NB4 (cell line): ENCODE results near the gene CNPPD1.

Experiments
- DNase-seq: peaks from one replicate; pipeline ENCODE4 v3.0.0; 2010; ENCODE audit warnings: low read depth
- H3K4me3 ChIP-seq: one replicate; pipeline ENCODE4 v1.5.1; 2011; ENCODE audit warnings: mild to moderate bottlenecking, low read depth, low read length, moderate library complexity
- MAX ChIP-seq: IDR thresholded peaks from 2 replicates; pipeline ENCODE4 v1.6.1; 2011; ENCODE audit warnings: low read depth, low read length
- MYC ChIP-seq: IDR thresholded peaks from 2 replicates; pipeline ENCODE4 v1.6.1; 2011; ENCODE audit warnings: low read depth, low read length
- POLR2A ChIP-seq: IDR thresholded peaks from 2 replicates; pipeline ENCODE4 v1.6.1; 2011; ENCODE audit warnings: mild to moderate bottlenecking; ENCODE audit not compliant: insufficient read length; ENCODE audit errors: extremely low read depth
- TF ChIP-seq, protein P1 (sequence below): IDR thresholded peaks from one replicate; pipeline ENCODE4 v1.5.1; 2012; ENCODE audit warnings: low read depth, low read length

CNPPD1 gene

DNA sequence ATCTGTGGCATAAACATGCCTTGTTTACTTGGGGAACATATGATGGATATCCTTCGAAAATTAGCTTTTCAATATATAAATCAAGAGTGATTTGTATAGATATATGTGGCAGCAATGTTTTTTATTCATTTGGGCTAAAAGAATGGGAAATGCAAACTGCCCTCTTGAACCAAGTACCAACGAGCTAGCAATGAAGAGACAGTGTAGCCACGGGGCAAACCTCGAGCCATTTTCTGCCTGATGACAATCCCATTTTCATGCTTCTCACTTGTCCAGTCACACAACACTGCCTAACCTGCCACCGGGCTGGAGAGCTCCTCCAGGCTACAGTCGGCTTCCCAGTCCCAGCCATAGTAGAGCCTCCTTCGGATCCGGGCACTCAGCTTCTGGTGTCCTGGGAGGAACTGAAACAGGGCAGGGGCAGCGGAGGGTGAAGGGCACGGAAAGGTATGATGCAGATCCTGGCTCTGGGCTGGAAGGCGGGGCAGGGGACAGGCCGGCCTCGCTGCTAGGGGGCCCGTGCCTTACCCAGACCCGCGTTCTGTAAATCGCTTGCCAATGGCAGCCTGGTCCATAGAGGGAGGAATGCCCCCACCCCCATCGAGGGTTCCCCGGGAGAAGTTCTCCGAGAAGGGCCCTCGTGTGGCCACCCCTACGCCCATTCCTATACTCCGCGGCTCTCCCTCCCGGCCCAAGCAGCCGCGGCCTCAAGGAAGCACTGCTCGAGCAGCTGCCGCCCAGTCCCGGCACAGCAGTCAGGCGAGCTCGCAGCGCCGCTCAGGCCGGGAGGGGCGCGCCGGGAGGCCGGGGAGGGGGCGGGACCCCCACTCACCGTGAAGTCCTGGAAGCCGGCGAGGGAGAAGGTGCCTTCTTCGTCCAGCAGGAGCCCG is 552 bp downstream of the CNPPD1 start:
- peak overlapping the region; percentile 83 for H3K4me3 ChIP-seq
- TF ChIP-seq, protein P1, sequence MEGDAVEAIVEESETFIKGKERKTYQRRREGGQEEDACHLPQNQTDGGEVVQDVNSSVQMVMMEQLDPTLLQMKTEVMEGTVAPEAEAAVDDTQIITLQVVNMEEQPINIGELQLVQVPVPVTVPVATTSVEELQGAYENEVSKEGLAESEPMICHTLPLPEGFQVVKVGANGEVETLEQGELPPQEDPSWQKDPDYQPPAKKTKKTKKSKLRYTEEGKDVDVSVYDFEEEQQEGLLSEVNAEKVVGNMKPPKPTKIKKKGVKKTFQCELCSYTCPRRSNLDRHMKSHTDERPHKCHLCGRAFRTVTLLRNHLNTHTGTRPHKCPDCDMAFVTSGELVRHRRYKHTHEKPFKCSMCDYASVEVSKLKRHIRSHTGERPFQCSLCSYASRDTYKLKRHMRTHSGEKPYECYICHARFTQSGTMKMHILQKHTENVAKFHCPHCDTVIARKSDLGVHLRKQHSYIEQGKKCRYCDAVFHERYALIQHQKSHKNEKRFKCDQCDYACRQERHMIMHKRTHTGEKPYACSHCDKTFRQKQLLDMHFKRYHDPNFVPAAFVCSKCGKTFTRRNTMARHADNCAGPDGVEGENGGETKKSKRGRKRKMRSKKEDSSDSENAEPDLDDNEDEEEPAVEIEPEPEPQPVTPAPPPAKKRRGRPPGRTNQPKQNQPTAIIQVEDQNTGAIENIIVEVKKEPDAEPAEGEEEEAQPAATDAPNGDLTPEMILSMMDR = no peak
- peak; percentile 70 for DNase-seq

DNA sequence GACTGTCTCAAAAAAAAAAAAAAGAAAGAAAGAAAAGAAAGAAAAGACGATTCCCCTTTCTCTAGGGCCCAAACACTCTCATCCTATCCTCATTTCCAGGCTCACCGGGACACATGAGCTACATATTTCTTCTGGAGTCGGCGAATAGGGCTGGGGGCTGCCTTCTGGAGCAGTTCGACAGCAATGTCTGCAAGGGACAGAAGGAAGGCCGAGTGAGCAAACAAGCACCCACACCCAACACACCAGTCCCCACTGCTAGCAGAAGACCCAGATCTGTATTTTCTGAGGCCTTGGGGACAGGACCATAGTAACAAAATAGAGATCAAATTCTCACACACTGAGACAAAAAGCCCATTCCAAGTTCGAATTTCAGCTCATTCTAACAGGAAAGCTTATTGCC is 1.2 kb downstream of the CNPPD1 start:
- H3K4me3 ChIP-seq = peak overlapping the region; percentile 83
- no peak for DNase-seq
- TF ChIP-seq MAX (no peak), POLR2A (no peak), MYC (no peak)
- TF ChIP-seq, protein P1 = no peak

DNA sequence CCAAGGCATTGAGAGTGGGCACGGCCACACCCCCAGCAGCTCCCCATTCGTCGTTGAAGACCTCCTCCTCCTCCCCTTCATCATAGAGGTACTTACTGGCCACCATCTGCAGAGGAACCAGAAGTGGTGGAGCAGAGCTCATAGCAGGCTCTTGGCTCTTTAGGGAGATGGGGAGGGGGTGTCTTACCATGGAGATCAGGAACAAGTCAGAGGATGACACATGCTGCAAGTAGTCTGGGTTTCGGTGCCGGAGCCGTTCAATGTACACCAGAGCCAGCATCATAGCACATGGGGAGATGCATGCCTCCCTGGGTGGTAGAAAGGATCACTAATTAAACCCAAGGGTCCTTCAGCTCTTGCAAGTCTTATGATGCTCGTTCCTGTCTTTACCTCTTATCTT is 1.9 kb downstream of the CNPPD1 start:
- no peak for DNase-seq

DNA sequence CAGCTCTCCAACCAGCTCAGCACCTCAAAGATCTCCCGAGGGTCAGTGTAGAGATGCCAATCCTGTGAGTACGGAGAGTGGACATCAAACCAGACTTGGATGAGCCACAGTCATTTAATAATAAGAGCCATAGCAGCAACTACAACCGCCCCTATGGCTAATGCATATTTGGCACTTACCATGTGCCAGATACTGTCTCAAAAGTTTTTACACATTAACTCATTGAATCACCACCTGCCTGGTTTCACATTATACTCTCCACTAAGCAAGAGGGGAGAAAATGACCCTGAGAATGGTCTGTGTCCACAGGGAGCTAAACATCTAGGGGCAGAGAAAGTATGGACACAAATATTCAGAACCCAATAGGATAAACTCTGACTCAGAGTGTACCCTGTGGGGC is 2.6 kb downstream of the CNPPD1 start:
- no peak overlapping the region for H3K4me3 ChIP-seq
- TF ChIP-seq MYC = no peak
- no peak for TF ChIP-seq POLR2A
- no peak for TF ChIP-seq MAX
- TF ChIP-seq, protein P1 = no peak
- DNase-seq = no peak

More for the DNA sequence above, 1.9 kb downstream of the CNPPD1 start:
- H3K4me3 ChIP-seq = no peak overlapping the region
- TF ChIP-seq MYC = no peak
- TF ChIP-seq, protein P1 = no peak
- no peak for TF ChIP-seq MAX
- no peak for TF ChIP-seq POLR2A

DNA sequence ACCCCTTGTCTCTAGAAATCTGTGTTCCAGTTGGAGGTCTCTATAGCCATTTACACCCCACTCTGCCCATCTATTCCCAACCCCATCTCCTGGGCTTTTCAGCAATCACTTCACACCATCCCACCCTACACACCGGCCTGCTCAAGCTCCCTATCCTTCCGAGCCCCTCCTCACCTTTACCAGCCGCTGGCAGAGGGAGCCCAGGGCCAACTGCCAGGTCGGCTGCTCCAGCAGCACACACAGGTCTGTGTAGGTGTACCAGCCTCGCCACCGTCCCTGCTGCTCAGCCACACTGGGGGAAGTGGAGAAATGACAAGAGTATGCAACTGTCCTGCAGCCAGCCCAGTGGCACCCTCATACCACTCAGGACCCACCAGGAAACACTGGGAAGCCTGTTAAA is 3.5 kb downstream of the CNPPD1 start:
- TF ChIP-seq POLR2A (no peak), MAX (no peak), MYC (no peak)
- TF ChIP-seq, protein P1 = no peak
- no peak overlapping the region for H3K4me3 ChIP-seq
- DNase-seq = no peak
